VCaP (cell line): ENCODE measurements around the gene BMP7.

ENCODE experiments used
- H3K27ac ChIP-seq: fragments of 450-650 bp; 2 replicates; pipeline ENCODE4 v1.5.1; 2017
- TF ChIP-seq, protein P1 (sequence below): fragments of 450-650 bp; conservative IDR thresholded peaks from 2 replicates; pipeline ENCODE4 v1.5.1; 2017; ENCODE audit warnings: mild to moderate bottlenecking, moderate library complexity

BMP7 gene

DNA sequence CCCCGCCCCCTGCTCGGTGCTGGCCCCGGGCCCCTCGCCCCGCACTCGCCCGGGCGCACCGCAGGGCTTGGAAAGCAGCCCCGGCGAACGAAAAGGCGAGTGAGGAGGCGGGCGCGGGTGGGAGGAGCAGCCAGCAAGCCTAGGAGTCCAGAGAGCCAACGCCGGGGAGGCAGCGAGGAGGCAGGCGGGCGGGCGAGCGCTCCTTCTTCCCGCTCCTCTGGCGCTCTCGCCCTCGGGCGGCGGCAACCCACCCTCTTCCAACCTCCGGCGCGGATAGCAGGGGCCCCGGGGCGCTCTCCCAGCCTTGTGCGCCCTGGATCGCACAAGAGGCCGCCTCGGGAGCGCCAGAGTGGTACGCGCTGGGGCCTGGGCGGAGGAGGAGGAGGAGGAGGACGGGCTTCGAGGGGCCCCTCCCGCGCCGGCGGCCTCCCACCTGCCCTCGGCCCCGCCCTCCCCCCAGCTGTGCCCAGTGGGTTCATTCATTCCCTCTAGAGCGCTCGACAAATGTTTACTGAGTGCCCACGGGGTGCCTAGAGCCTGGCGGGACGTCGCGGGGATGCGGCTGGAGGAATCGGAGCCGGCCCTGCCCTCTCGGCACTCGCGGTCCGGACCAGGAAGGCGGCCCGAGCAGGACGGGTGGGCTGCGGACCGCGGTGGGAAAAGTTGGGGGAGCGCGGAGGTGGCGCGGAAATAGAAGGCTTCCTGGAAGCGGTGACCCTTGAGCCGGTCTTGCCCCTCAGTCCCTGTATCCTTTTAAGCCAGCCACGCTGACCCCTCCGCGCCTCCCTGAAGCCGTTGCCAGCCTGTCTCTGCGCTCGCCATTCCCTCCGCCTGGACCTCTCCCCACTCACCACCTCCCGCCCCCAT lies at the start of gene BMP7:
BMP7 (minus strand) TSS at position 351 of the 867 bp plus-strand sequence. CDS start 519 bp downstream, outside the sequence.
- peak within 1 kb of the TSS; percentile 87 for H3K27ac ChIP-seq
- TF ChIP-seq, protein P1, sequence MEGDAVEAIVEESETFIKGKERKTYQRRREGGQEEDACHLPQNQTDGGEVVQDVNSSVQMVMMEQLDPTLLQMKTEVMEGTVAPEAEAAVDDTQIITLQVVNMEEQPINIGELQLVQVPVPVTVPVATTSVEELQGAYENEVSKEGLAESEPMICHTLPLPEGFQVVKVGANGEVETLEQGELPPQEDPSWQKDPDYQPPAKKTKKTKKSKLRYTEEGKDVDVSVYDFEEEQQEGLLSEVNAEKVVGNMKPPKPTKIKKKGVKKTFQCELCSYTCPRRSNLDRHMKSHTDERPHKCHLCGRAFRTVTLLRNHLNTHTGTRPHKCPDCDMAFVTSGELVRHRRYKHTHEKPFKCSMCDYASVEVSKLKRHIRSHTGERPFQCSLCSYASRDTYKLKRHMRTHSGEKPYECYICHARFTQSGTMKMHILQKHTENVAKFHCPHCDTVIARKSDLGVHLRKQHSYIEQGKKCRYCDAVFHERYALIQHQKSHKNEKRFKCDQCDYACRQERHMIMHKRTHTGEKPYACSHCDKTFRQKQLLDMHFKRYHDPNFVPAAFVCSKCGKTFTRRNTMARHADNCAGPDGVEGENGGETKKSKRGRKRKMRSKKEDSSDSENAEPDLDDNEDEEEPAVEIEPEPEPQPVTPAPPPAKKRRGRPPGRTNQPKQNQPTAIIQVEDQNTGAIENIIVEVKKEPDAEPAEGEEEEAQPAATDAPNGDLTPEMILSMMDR = no peak

- H3K27ac ChIP-seq = no peak overlapping the region
- TF ChIP-seq, protein P1 = no peak
Observed at GRCh38 chr20:57315976-57316480, 49.6 kb upstream of the BMP7 start.

DNA sequence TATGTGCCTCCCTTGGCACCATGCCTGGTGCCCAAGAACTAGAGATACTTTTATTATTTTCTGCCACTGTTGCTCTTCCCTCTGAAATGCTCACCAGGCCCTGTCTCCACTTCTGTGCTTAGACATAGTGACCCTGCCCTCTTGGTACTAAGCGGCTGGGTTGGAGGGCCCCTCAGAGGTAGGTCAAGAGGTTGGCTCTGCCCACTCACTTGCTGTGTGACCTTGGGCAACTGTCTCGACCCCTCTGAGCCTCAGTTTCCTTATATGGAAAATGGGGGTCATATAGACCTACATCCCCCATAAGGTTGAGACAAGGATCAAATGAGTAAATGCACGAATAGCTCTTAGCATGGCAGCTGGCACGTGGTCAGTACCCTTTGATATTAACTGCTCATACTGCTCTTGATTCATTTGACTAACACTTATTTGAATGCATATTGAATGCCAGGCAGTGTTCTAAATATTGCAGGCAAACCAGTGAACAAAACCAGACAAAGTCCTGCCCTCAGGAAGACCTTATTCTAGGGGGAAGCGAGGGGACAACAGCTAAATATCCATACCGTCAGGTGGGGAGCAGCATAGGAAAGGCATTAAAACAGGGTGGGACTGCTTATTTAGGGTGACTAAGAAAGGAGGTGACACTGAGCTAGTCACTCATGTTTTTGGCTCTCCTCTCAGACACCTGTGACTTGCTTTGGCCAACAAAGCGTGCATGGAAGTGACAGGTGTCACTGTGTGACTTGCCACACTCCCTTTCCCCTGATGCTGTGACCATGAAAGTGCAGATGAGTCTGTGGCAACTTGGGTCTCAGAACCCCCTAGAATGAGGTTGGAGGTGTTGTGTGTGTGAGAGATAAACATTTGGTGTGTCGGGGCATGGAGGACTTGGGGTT lies 48.9 kb upstream of the BMP7 start:
- no peak overlapping the region for H3K27ac ChIP-seq
- TF ChIP-seq, protein P1 = no peak

DNA sequence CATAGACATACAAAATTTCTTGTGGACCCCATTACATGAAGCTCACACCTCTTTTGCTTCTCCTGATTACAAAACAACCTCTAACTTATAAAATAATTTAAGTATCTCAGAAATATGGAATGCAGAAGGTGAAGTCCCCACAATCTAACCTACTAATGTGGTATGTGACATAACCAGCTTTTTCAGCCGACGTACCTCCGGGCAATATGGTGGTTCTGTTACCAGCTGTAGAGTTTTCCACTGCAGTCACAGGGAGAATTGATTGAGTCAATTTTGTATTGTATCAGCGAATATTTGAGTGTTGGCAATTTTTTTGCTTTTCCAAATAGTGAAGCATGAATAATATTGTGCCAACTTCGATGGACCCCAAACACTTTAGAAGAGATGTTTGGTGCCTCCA lies 47.5 kb upstream of the BMP7 start:
- TF ChIP-seq, protein P1 = no peak
- no peak overlapping the region for H3K27ac ChIP-seq

DNA sequence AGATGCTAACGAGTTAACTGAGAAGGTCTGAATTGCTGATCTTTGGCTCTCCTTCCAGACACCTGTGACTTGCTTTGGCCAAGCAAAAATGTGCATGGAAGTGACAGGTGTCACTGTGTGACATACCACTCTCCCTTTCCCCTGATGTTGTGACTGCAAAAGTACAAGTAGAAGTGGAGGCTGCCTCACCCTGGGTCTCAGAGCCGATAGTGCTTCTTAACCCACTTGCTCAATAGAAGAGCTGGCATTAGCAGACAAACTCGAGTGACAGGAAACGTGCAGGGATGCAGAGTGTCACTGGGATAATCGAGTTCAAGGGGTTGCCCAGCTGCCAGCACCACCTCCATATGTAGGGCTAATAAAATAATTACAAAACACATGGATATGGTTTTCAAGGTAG lies 46.8 kb upstream of the BMP7 start:
- TF ChIP-seq, protein P1 = no peak
- H3K27ac ChIP-seq = no peak overlapping the region

DNA sequence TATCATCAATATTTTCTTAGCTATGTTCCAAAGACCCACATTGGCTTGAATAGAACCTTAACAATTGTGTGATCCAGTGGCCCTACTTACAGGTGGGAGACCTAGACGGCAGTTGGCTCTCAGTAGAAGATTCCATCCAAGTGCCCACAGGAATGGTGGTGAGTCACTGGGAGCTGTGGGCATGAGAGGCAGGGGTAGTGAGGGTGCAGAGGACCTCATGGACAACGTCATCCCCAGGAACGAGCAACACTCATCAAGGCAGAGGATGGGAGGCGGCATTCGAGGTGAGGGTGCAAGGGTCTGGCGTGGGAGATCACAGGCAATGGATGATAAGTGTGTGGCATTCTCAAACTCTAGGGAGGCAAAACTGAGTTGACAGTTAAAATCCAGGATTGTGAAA lies 45.7 kb upstream of the BMP7 start:
- no peak overlapping the region for H3K27ac ChIP-seq
- TF ChIP-seq, protein P1 = no peak
